H1 (cell line): ENCODE data around the gene RNF187. TPM values are rescaled to one million over a fixed set of nuclear protein-coding genes. Genes with fewer than 3 reads are reported as not detected.

Experiments used
- EGR1 ChIP-seq: IDR thresholded peaks from 2 replicates; pipeline ENCODE4 v1.6.1; 2011; ENCODE audit warnings: low read depth, low read length, borderline replicate concordance
- GABPA ChIP-seq: IDR thresholded peaks from 2 replicates; pipeline ENCODE4 v1.6.1; 2011; ENCODE audit warnings: mild to moderate bottlenecking, low read length, moderate library complexity, borderline replicate concordance; ENCODE audit not compliant: insufficient read depth
- HDAC6 ChIP-seq: IDR thresholded peaks from one replicate; pipeline ENCODE4 v1.7.1; 2012; ENCODE audit warnings: low read depth, mild to moderate bottlenecking, inconsistent platforms, low read length, moderate library complexity
- KDM5A ChIP-seq: fragments of 200-600 bp; IDR thresholded peaks from 2 replicates; pipeline ENCODE4 v1.7.1; 2012; ENCODE audit warnings: mild to moderate bottlenecking, low read length, inconsistent platforms, mixed read lengths
- RNF2 ChIP-seq: fragments of 200-900, 300-1000 bp; sonication (generic); IDR thresholded peaks from 2 replicates; pipeline ENCODE4 v1.7.1; 2016; ENCODE audit warnings: borderline replicate concordance, low read depth, mild to moderate bottlenecking, antibody characterized with exemption, low read length; ENCODE audit not compliant: poor library complexity, severe bottlenecking; ENCODE audit errors: missing control alignments
- SP2 ChIP-seq: IDR thresholded peaks from 2 replicates; pipeline ENCODE4 v1.6.1; 2012; ENCODE audit warnings: mild to moderate bottlenecking, low read length, inconsistent platforms
- TAF7 ChIP-seq: optimal IDR thresholded peaks from 2 replicates; pipeline ENCODE3; 2011; ENCODE audit warnings: low read depth, mild to moderate bottlenecking, inconsistent platforms, low read length, moderate library complexity, borderline replicate concordance
- ZNF274 ChIP-seq: IDR thresholded peaks from 2 replicates; pipeline ENCODE4 v1.7.0; 2012; ENCODE audit warnings: low read length, borderline replicate concordance; ENCODE audit errors: extremely low read depth
- polyA plus RNA-seq, 7 experiments: library from polyadenylated mRNA; depleted of rRNA in 3 of 7; stranded (reverse) in 5 of 7; unstranded in 2 of 7; fragments of >200 nt in 5 of 7; fragments of 200-250 nt in 2 of 7; gene quantifications; 1 replicate in 5 of 7; 2 replicates in 1 of 7; 4 replicates in 1 of 7; pipeline versions ENCODE4 v1.2.1 to v1.2.3, GENCODE V29; 2011 to 2013; ENCODE audit warnings: missing spikeins in 2 of 7, mixed read lengths in 2 of 7
- total RNA-seq: library from RNA; stranded (reverse); fragmentation: NEBNext Ultra II Directional; extraction: Animal tissue kit (Norgen Biotek cat#: 25700); gene quantifications from 2 replicates; pipeline ENCODE4 v1.2.1, GENCODE V29; 2021

The RNF187 gene
- total and polyA plus RNA-seq, 2 of the 8 experiments (the other 6 are each of a cell fraction or from before 2014, with no cell fraction given) = 47.0 to 113 TPM

GRCh38 chr1:228494970-228495853 is 8.0 kb downstream of the RNF187 start (continued):
- no peak for TF ChIP-seq ZNF274
- no peak for TF ChIP-seq GABPA
- no peak for TF ChIP-seq TAF7
- no peak for TF ChIP-seq EGR1
- TF ChIP-seq SP2 = no peak
- TF ChIP-seq RNF2 = no peak
- no peak for TF ChIP-seq KDM5A
- no peak for TF ChIP-seq HDAC6
